Suprapubic skin (tissue), 4 donors: ENCODE results near the gene ACOT11.

ENCODE experiments used
- CTCF ChIP-seq, 2 donors: fragments of 200-600 bp in 1 of 2; fragments of 450-650 bp in 1 of 2; sonication (generic) in 1 of 2; IDR thresholded peaks; one replicate each; pipeline ENCODE4 v1.5.1; 2016 to 2019; ENCODE audit warnings: antibody characterized with exemption in 2 of 2, mild to moderate bottlenecking in 1 of 2, moderate library complexity in 1 of 2
- EP300 ChIP-seq: sonication (generic); formaldehyde crosslinking; IDR thresholded peaks from one replicate; pipeline ENCODE4 v1.6.1; 2017; ENCODE audit warnings: antibody characterized with exemption
- POLR2A ChIP-seq, 2 donors: fragments of 450-650 bp; IDR thresholded peaks; one replicate each; pipeline ENCODE4 v1.6.1; 2017; ENCODE audit warnings: antibody characterized with exemption in 2 of 2, mild to moderate bottlenecking in 2 of 2, moderate library complexity in 2 of 2
- POLR2AphosphoS5 ChIP-seq, 3 donors: sonication (generic); formaldehyde crosslinking; IDR thresholded peaks; one replicate each; pipeline ENCODE4 v1.6.1; 2017; ENCODE audit warnings: antibody characterized with exemption in 3 of 3

- TF ChIP-seq POLR2A (IDR thresholded peaks at IDR 0.05) (no peak), CTCF (IDR thresholded peaks at IDR 0.05) (no peak), POLR2AphosphoS5 (IDR thresholded peaks at IDR 0.05) (no peak), EP300 (no peak)
Measured at GRCh38 chr1:54600947-54601721, 53.1 kb downstream of the ACOT11 start.
